Mucosa of stomach (tissue), 1 donor: ENCODE measurements around the gene NOXA1.
"Not testable (repeated sequence)": the region's sequence is repeated elsewhere in the genome, so short reads cannot be mapped to it uniquely, and the experiment has no call there.

Experiments used
- H3K27me3 ChIP-seq: one replicate; pipeline ENCODE4 v1.7.0; 2013; ENCODE audit warnings: mild to moderate bottlenecking, low read length; ENCODE audit not compliant: control insufficient read depth, insufficient read depth
- H3K36me3 ChIP-seq: one replicate; pipeline ENCODE4 v1.7.0; 2013; ENCODE audit warnings: low read length; ENCODE audit not compliant: control insufficient read depth, insufficient read depth
- H3K4me1 ChIP-seq: one replicate; pipeline ENCODE4 v1.7.0; 2013; ENCODE audit warnings: mild to moderate bottlenecking, low read length; ENCODE audit not compliant: control insufficient read depth, insufficient read depth
- H3K4me3 ChIP-seq: one replicate; pipeline ENCODE4 v1.7.0; 2013; ENCODE audit warnings: low read length
- H3K9ac ChIP-seq: one replicate; pipeline ENCODE4 v1.7.0; 2013; ENCODE audit warnings: mild to moderate bottlenecking, low read length, moderate library complexity
- H3K9me3 ChIP-seq: one replicate; pipeline ENCODE4 v1.7.0; 2013; ENCODE audit warnings: mild to moderate bottlenecking, low read length, moderate library complexity; ENCODE audit not compliant: control insufficient read depth
- donor health status: Pancreatic carcinoma.

NOXA1 gene

DNA sequence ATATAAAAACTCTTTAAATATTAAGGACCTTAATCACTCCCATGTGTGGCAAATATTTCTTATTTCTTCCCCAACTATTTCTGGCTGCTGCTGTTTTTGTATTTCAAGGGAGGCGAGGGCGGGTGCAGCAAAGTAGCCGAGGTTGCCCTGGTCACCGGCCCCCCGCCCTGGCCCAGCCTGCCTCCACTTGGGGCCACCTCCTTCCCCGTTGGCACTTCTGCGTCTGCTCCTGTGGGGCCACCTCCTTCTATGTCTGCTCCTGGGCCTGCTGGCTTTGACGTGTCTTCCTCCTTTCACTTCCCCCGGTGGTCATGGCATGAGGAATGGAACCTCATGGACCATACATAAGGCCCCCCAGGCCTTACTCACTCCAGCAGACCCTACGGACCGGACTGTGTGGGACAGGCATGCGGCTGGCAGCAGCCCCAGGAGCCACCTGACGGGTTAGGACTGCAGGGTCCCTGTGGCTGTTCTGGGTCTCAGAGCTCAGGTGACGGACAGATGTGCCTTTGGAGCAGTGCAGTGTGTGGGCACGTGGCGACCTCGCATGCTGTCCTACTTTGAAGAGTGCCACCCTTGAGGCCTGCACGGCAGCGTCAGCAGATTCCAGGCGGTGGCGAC lies 23.8 kb downstream of the NOXA1 start:
- H3K9me3 ChIP-seq = no peaks in the 10 kb centered on the region
- H3K4me3 ChIP-seq = no peak overlapping the region
- H3K4me1 ChIP-seq = peaks cover 17% of the 10 kb centered on the region
- H3K9ac ChIP-seq = no peak overlapping the region
- no peaks in the 10 kb centered on the region for H3K36me3 ChIP-seq
- H3K27me3 ChIP-seq = peaks cover 8% of the 10 kb centered on the region

DNA sequence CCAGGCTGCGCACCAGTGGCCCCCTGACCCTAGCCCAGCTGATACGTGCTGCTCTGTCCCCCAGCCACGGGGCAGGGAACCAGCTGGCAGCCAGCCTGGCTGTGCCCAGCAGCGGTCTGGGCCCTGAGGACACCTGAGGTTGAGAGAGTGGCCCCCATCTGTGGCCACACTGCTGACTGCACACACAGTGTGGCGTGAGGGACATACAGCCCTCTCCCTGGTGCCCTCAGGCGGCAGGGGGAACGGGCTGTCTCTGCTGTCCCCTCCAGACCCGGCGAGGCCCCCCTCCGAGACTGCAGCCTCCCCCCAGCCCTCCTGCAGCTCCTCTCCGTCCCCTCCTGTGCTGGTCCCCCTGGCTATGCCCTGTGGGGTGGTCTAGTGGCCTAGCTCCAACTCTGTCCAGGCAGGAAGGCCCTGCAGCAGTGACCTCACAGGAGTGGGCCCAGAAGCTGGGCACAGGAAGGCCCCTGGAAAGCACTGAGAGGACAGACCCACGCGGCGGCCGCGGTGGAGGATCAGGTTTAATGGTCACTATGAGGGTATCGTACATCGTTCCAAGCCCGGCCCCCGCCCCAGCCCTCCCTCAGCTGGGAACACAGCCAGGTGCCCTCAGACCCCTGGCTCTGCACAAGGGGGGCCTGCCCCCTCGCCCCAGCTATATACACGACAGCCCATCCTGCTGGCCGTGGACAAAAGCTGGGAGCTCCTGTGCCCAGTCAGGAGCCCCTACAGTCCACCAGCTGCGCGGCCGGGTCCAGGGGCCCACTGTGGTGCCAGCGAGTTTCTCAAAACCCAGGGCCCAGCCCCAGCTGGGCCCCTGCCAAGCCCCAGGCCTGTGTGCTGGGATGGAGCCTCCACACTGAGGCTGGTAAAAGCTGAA lies 24.8 kb downstream of the NOXA1 start:
- Histone ChIP-seq H3K9ac (no peak overlapping the region), H3K4me3 (no peak overlapping the region), H3K4me1 (peaks cover 18% of the 10 kb centered on the region)

DNA sequence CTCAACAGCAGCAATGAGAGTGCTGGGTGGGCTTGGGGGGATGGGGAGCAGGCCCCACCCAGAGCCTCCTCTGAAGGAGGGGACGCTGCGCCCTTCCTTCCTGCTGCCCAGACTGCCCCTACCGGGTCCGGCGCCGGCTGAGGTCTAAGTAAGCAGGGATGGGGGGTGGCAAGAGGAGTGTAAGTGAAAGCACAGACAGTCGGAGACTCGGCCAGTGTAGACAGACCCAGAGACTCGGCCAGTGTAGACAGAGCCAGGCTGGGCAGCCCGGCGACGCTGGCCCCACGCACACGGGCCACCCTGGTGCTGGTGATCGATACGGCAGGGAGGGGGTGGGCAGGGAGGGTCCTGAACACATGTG lies 25.4 kb downstream of the NOXA1 start:
- H3K4me1 ChIP-seq = peaks cover 24% of the 10 kb centered on the region
- H3K27me3 ChIP-seq = peaks cover 8% of the 10 kb centered on the region
- H3K4me3 ChIP-seq = no peak overlapping the region
- no peak overlapping the region for H3K9ac ChIP-seq
- H3K9me3 ChIP-seq = no peaks in the 10 kb centered on the region
- H3K36me3 ChIP-seq = no peaks in the 10 kb centered on the region

More for the DNA sequence above, 24.8 kb downstream of the NOXA1 start:
- Histone ChIP-seq H3K27me3 (peaks cover 8% of the 10 kb centered on the region), H3K36me3 (no peaks in the 10 kb centered on the region), H3K9me3 (no peaks in the 10 kb centered on the region)

DNA sequence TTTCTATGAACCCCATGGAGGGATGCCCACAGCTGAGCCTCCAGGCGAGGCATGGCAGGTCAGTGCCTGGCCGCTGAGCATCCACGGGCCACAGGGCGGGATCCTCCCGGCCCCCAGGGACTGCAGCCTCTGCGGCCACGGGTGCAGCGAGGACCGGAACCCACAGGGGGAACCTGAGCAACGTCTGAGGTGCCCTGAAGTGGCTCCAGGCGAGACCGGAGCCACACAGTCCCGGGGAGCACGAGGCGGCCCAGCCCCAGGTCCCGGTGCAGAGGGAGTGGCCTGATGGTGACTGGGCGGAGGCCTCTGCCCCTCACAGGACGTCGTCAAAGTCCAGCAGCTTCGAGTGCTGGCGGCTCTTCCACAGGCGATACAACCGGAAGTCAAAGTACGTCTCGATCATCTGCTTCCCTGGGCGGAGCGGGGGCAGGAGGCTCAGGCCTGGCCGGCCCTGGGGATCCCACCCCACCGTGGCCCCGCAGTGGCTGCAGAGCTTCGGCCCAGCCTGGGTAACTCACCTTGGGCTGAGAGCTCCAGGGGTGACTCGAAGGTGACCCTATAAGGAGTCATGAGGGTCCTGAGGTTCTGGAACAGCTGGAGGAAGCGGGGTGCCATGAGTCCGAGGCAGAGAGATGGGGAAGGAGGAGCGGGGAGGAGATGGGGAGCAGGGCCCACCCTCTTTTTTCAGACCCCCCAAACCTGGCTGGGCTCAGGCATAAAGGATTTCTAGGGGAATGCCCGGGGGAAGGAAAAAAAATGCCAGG lies 26.1 kb downstream of the NOXA1 start:
- Histone ChIP-seq H3K36me3 (no peaks in the 10 kb centered on the region), H3K4me1 (peaks cover 28% of the 10 kb centered on the region), H3K9me3 (no peaks in the 10 kb centered on the region), H3K27me3 (peaks cover 8% of the 10 kb centered on the region), H3K4me3 (no peak overlapping the region), H3K9ac (no peak overlapping the region)

DNA sequence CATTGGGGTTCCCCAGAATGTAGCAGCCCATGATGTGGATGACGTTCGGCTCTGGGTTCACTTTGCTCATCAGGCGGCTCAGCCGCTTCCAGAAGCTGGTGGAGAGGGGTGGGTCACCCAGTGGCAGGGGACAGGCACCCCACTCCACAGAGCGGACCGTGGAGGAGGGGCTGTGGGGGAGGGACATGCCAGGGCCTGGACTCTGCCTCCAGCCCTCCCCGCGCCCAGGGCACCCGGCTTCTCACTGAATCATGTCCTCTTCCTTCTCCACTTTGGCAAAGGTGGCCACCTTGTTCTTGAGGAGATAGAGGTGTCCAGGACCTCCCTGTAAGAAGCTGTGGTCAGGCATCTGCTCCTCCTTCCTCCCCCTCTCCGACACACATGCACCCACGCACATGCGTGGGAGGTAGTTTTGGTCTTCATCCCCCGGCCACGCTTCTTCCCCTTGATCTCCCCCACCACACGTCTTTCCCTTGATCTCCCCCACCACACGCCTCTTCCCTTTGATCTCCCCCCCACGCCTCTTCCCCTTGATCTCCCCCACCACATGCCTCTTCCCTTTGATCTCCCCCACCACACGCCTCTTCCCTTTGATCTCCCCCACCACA lies 26.8 kb downstream of the NOXA1 start:
- Histone ChIP-seq H3K27me3 (peaks cover 8% of the 10 kb centered on the region), H3K36me3 (no peaks in the 10 kb centered on the region), H3K9me3 (no peaks in the 10 kb centered on the region), H3K9ac (no peak overlapping the region), H3K4me3 (no peak overlapping the region), H3K4me1 (peaks cover 34% of the 10 kb centered on the region)

DNA sequence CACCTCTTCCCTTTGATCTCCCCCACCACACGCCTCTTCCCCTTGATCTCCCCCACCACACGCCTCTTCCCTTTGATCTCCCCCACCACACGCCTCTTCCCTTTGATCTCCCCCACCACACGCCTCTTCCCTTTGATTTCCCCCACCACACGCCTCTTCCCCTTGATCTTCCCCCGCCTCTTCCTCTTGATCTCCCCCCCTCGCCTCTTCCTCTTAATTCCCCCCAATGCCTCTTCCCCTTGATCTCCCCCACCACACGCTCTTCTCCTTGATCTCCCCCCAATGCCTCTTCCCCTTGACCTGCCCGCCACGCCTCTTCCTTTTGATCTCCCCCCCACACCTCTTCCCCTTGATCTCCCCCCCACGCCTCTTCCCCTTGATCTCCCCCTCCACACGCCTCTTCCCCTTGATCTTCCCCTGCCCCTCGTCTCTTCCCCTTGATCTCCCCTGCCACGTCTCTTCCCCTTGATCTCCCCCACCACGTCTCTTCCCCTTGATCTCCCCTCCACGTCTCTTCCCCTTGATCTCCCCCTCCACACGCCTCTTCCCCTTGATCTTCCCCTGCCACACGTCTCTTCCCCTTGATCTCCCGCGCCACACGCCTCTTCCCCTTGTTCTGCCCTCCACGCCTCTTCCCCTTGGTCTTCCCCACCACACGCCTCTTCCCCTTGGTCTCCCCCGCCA lies 27.5 kb downstream of the NOXA1 start:
- H3K9me3 ChIP-seq, H3K27me3 ChIP-seq, H3K9ac ChIP-seq, H3K36me3 ChIP-seq, H3K4me3 ChIP-seq: not testable (repeated sequence)
- peaks cover 29% of the 10 kb centered on the region for H3K4me1 ChIP-seq

DNA sequence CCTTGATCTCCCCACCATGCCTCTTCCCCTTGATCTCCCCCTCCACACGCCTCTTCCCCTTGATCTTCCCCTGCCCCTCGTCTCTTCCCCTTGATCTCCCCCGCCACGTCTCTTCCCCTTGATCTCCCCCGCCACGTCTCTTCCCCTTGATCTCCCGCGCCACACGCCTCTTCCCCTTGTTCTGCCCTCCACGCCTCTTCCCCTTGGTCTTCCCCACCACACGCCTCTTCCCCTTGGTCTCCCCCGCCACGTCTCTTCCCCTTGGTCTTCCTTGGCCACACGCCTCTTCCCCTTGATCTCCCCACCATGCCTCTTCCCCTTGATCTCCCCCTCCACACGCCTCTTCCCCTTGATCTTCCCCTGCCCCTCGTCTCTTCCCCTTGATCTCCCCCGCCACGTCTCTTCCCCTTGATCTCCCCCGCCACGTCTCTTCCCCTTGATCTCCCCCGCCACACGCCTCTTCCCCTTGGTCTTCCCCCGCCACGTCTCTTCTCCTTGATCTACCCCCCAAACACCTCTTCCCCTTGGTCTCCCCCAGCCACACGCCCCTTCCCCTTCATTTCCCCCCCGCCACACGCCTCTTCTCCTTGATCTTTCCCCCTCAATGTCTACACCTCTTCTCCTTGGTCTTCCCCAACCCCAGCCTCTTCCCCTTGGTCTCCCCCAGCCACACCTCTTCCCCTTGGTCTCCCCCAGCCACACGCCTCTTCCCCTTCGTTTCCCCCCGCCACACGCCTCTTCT lies 28.2 kb downstream of the NOXA1 start:
- not testable (repeated sequence) for H3K27me3 ChIP-seq, H3K36me3 ChIP-seq, H3K9me3 ChIP-seq, H3K4me3 ChIP-seq, H3K9ac ChIP-seq
- peaks cover 21% of the 10 kb centered on the region for H3K4me1 ChIP-seq

DNA sequence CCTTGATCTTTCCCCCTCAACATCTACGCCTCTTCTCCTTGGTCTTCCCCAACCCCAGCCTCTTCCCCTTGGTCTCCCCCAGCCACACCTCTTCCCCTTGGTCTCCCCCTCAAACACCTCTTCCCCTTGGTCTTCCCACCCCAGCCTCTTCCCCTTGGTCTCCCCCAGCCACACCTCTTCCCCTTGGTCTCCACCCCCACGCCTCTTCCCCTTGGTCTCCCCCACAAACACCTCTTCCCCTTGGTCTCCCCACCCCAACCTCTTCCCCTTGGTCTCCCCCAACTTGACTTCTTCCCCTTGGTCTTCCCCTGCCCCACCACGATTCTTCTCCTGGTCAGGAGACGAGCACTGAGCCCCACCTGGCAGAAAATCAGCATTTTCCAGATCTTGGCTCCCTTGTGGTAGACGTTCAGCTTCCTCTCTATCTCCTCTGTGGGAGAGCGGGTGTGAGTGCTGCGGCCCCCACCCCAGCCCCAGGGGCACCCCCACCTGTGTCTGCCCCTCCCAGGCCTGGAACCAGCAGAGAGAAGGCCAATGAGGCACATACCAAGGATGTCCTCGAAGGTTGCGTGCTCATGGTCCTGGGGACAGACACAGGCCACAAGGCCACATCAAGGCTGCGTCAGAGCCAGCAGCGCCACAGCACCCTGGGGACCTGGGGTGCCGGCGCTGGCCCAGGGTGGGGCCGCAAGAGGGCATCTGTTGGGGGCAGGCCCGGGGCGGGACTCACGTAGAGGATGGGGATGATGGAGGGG lies 29.0 kb downstream of the NOXA1 start:
- Histone ChIP-seq H3K4me1 (peaks cover 25% of the 10 kb centered on the region), H3K9ac (no peak overlapping the region), H3K4me3 (no peak overlapping the region), H3K9me3 (no peaks in the 10 kb centered on the region), H3K36me3 (no peaks in the 10 kb centered on the region), H3K27me3 (no peaks in the 10 kb centered on the region)

DNA sequence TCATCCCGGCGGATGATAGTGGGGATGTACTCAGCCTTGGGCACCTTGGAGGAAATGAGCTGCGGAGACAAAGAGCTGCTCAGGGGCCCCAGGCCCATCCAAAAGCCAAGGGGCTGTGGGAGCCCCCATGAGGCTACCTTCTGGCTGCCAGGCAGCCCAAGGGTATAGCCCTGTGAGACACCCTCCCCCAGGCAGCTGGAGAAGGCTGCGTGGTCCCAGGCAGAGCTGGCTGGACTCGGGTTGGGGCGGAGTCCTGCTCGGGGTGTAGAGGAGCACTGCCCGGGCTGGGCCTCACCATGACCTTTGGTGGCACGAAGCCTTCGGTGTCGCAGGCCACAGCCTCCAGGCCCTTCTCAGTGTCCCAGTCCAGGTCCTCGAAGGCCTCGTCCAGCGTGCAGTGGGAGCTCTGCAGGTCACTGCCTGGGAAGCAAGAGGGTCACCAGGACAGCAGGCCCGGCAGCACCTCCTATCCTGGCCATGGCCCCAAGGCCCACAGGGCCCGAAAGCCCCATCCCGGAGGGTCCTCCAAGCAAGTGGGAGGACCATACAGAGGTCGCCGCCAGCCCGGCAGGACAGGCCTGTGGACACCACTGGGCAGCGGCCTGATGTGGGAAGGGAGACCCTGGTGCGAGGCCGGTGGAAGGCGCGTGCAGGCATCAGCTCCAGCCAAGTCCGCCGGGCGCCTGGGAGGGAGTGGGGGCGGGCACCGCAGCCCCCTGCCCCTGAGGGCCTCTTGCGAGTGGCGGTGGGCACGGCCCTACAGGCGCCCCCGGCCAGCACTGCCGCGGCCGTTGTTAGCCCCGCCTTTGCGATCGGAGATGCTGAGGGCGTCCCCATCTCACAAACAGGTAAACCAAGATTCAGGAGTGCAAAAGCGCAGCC lies 29.8 kb downstream of the NOXA1 start:
- Histone ChIP-seq H3K4me3 (no peak overlapping the region), H3K9me3 (no peaks in the 10 kb centered on the region), H3K27me3 (no peaks in the 10 kb centered on the region), H3K36me3 (no peaks in the 10 kb centered on the region), H3K4me1 (peaks cover 34% of the 10 kb centered on the region), H3K9ac (peak overlapping the region; percentile 43)

DNA sequence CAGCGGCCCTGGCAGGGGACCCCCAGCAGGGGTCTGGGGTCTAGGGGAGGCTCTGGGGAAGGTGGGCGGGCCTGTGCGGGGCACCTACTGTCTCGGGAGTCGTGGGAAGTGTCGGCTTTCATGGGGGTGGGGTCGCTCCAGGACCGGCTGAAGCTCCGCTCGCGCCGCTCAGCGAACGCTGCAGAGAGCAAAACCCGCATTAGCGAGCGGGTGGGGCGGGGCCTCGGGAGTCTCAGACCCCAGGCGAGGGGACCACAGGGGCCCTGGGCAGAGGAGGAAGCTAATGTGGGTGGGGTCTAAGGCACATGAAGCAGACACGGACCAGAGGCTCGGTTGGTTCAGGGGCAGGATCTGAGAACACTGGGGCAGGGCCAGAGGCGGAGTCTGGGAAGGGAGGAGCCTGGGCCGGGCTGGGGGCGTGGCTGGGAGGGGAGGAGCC lies 30.5 kb downstream of the NOXA1 start:
- Histone ChIP-seq H3K4me1 (peaks cover 40% of the 10 kb centered on the region), H3K4me3 (no peak overlapping the region), H3K9ac (peak overlapping the region; percentile 43), H3K27me3 (no peaks in the 10 kb centered on the region), H3K36me3 (no peaks in the 10 kb centered on the region), H3K9me3 (no peaks in the 10 kb centered on the region)
